GM19239 (cell line): ENCODE data around the gene RALB.
"Not testable (repeated sequence)": the region's sequence is repeated elsewhere in the genome, so short reads cannot be mapped to it uniquely, and the experiment has no call there.

ENCODE experiments used
- DNase-seq: peaks from one replicate; pipeline ENCODE4 v3.0.0; 2011; ENCODE audit warnings: low spot score; ENCODE audit not compliant: insufficient read length
- FAIRE-seq: peaks from 2 replicates; lab custom pipeline; 2011; peaks lifted over from hg19 to GRCh38; lab: Jason Lieb, UNC

Gene RALB

GRCh38 chr2:120259939-120260338 is 7.3 kb downstream of the RALB start:
- DNase-seq, FAIRE-seq: not testable (repeated sequence)

- no peak for DNase-seq
- FAIRE-seq = no peak
These were observed 8.1 kb downstream of the RALB start for GRCh38 chr2:120260736-120261135.

- DNase-seq (peak; percentile 47), FAIRE-seq (no peak)
These were observed 8.8 kb downstream of the RALB start for GRCh38 chr2:120261387-120262006.

GRCh38 chr2:120262150-120262549 is 9.5 kb downstream of the RALB start:
- DNase-seq = no peak
- FAIRE-seq = no peak

- no peak for FAIRE-seq
- no peak for DNase-seq
These were observed 10.2 kb downstream of the RALB start for GRCh38 chr2:120262761-120263428.

GRCh38 chr2:120265006-120265405 is 12.4 kb downstream of the RALB start:
- peak; percentile 33 for FAIRE-seq

GRCh38 chr2:120267348-120267747 is 14.7 kb downstream of the RALB start:
- DNase-seq (no peak), FAIRE-seq (no peak)

More at GRCh38 chr2:120265006-120265405, 12.4 kb downstream of the RALB start:
- no peak for DNase-seq

- DNase-seq (no peak), FAIRE-seq (no peak)
These were observed 16.6 kb downstream of the RALB start for GRCh38 chr2:120269076-120269744.

- FAIRE-seq (no peak), DNase-seq (no peak)
These were observed 17.2 kb downstream of the RALB start for GRCh38 chr2:120269816-120270215.

GRCh38 chr2:120271711-120272379 is 19.2 kb downstream of the RALB start:
- DNase-seq (no peak), FAIRE-seq (no peak)

- DNase-seq = no peak
- FAIRE-seq = no peak
These were observed 20.3 kb downstream of the RALB start for GRCh38 chr2:120272763-120273481.

GRCh38 chr2:120275617-120276400 is 23.2 kb downstream of the RALB start:
- DNase-seq = no peak
- no peak for FAIRE-seq

- FAIRE-seq (no peak), DNase-seq (no peak)
These were observed 25.0 kb downstream of the RALB start for GRCh38 chr2:120277505-120278205.

- no peak for DNase-seq
- no peak for FAIRE-seq
These were observed 26.2 kb downstream of the RALB start for GRCh38 chr2:120278901-120279300.

- FAIRE-seq = no peak
- DNase-seq = no peak
These were observed 27.1 kb downstream of the RALB start for GRCh38 chr2:120279708-120280107.

- DNase-seq (no peak), FAIRE-seq (no peak)
These were observed 31.0 kb downstream of the RALB start for GRCh38 chr2:120283649-120284048.

GRCh38 chr2:120285056-120285455 is 32.4 kb downstream of the RALB start:
- no peak for DNase-seq
- FAIRE-seq = no peak

GRCh38 chr2:120287183-120288015 is 34.7 kb downstream of the RALB start:
- DNase-seq = peak; percentile 50
- FAIRE-seq = peak; percentile 97
